Measurements from ENCODE around the gene SPEF2.

GRCh38 chr5:35674049-35674448 lies 56.4 kb downstream of the SPEF2 start:
- TF ChIP-seq CTCF (conservative IDR thresholded peaks at IDR 0.05; ENCODE audit: low read depth in 2 of 2), result no peak
- TF ChIP-seq REST (IDR thresholded peaks at IDR 0.05; ENCODE audit: unreplicated experiment), result no peak
- TF ChIP-seq EZH2 (IDR thresholded peaks at IDR 0.05; ENCODE audit: low read depth, unreplicated experiment), result no peak
- no peak for TF ChIP-seq POLR2AphosphoS5 (IDR thresholded peaks at IDR 0.05; ENCODE audit: low read depth)
- TF ChIP-seq JUNB (IDR thresholded peaks at IDR 0.05; ENCODE audit: unreplicated experiment), result no peak
- TF ChIP-seq CREB1 (CRISPR knock-in tag; IDR thresholded peaks at IDR 0.05; ENCODE audit: low read depth), result no peak
- no peak for TF ChIP-seq STAT1 (IDR thresholded peaks at IDR 0.05; ENCODE audit: unreplicated experiment)
- no peak for TF ChIP-seq ZNF462 (CRISPR knock-in tag; IDR thresholded peaks at IDR 0.05)
- no peak for TF ChIP-seq ZNF114 (CRISPR knock-in tag; IDR thresholded peaks at IDR 0.05)
- TF ChIP-seq NANOG (IDR thresholded peaks at IDR 0.05; ENCODE audit: borderline replicate concordance), result no peak
- no peak for TF ChIP-seq EZH2phosphoT487 (IDR thresholded peaks at IDR 0.05; ENCODE audit: unreplicated experiment)
- no peak for TF ChIP-seq ZNF331 (CRISPR knock-in tag; IDR thresholded peaks at IDR 0.05; ENCODE audit: low read depth)
